GM19397 (cell line): ENCODE data around the gene MRFAP1L1.
"Not testable (repeated sequence)": the region's sequence is repeated elsewhere in the genome, so short reads cannot be mapped to it uniquely, and the experiment has no call there.

Experiments
- ATAC-seq: cut with Tn5 transposase; IDR thresholded peaks from one replicate; pipeline ENCODE4 v1.9.1; 2021; ENCODE audit warnings: mild to moderate bottlenecking, moderate library complexity; ENCODE audit not compliant: unreplicated experiment

Gene MRFAP1L1

GRCh38 chr4:6734165-6734786 lies 24.6 kb upstream of the MRFAP1L1 start:
- no peak for ATAC-seq

- ATAC-seq, result no peak
Observed at GRCh38 chr4:6733358-6734164, 23.9 kb upstream of the MRFAP1L1 start.

- ATAC-seq, result no peak
Observed at GRCh38 chr4:6732441-6733357, 23.0 kb upstream of the MRFAP1L1 start.

- ATAC-seq, result no peak
Observed at GRCh38 chr4:6731780-6732179, 22.1 kb upstream of the MRFAP1L1 start.

- no peak for ATAC-seq
Observed at GRCh38 chr4:6731318-6731675, 21.6 kb upstream of the MRFAP1L1 start.

- no peak for ATAC-seq
Observed at GRCh38 chr4:6730603-6731317, 21.1 kb upstream of the MRFAP1L1 start.

- no peak for ATAC-seq
Observed at GRCh38 chr4:6728320-6729029, 18.8 kb upstream of the MRFAP1L1 start.

- no peak for ATAC-seq
Observed at GRCh38 chr4:6727943-6728250, 18.2 kb upstream of the MRFAP1L1 start.

GRCh38 chr4:6727081-6727942 lies 17.6 kb upstream of the MRFAP1L1 start:
- ATAC-seq, result no peak

- not testable (repeated sequence) for ATAC-seq
Observed at GRCh38 chr4:6725427-6725961, 15.8 kb upstream of the MRFAP1L1 start.

- no peak for ATAC-seq
Observed at GRCh38 chr4:6724421-6725111, 14.9 kb upstream of the MRFAP1L1 start.

- no peak for ATAC-seq
Observed at GRCh38 chr4:6723851-6724250, 14.2 kb upstream of the MRFAP1L1 start.

GRCh38 chr4:6722891-6723290 lies 13.2 kb upstream of the MRFAP1L1 start:
- ATAC-seq, result no peak

- ATAC-seq, result no peak
Observed at GRCh38 chr4:6721121-6721520, 11.5 kb upstream of the MRFAP1L1 start.

GRCh38 chr4:6720202-6720699 lies 10.6 kb upstream of the MRFAP1L1 start:
- no peak for ATAC-seq

- ATAC-seq, result no peak
Observed at GRCh38 chr4:6719611-6720179, 10.0 kb upstream of the MRFAP1L1 start.

- no peak for ATAC-seq
Observed at GRCh38 chr4:6718932-6719610, 9.4 kb upstream of the MRFAP1L1 start.
